Lower leg skin (tissue), 3 donors: ENCODE measurements around the gene EEFSEC.

Source experiments
- POLR2A ChIP-seq, 2 donors: fragments of 450-650 bp; IDR thresholded peaks; one replicate each; pipeline ENCODE4 v1.6.1; 2016 to 2017; ENCODE audit warnings: antibody characterized with exemption in 2 of 2, mild to moderate bottlenecking in 1 of 2, moderate library complexity in 1 of 2
- TF ChIP-seq, protein P1 (sequence below), 3 donors: fragments of 450-650 bp; IDR thresholded peaks; one replicate each; pipeline ENCODE4 v1.5.1; 2016; ENCODE audit warnings: antibody characterized with exemption in 3 of 3, mild to moderate bottlenecking in 3 of 3, moderate library complexity in 2 of 3

GRCh38 chr3:128310286-128311058 lies 157.2 kb downstream of the EEFSEC start:
- TF ChIP-seq, protein P1, sequence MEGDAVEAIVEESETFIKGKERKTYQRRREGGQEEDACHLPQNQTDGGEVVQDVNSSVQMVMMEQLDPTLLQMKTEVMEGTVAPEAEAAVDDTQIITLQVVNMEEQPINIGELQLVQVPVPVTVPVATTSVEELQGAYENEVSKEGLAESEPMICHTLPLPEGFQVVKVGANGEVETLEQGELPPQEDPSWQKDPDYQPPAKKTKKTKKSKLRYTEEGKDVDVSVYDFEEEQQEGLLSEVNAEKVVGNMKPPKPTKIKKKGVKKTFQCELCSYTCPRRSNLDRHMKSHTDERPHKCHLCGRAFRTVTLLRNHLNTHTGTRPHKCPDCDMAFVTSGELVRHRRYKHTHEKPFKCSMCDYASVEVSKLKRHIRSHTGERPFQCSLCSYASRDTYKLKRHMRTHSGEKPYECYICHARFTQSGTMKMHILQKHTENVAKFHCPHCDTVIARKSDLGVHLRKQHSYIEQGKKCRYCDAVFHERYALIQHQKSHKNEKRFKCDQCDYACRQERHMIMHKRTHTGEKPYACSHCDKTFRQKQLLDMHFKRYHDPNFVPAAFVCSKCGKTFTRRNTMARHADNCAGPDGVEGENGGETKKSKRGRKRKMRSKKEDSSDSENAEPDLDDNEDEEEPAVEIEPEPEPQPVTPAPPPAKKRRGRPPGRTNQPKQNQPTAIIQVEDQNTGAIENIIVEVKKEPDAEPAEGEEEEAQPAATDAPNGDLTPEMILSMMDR (IDR thresholded peaks at IDR 0.05) = no peak
- no peak for TF ChIP-seq POLR2A (IDR thresholded peaks at IDR 0.05)
